Fibroblast of villous mesenchyme (primary cell): ENCODE measurements around the gene PTGER4. TPM values are rescaled to one million over a fixed set of nuclear protein-coding genes. Genes with fewer than 3 reads are reported as not detected.

Source experiments
- DNase-seq: peaks from one replicate; pipeline ENCODE4 v3.0.0-alpha.2; 2010; ENCODE audit warnings: low read depth
- H3K4me3 ChIP-seq: 2 replicates; pipeline ENCODE4 v1.5.1; 2011; ENCODE audit warnings: low read depth, mild to moderate bottlenecking, low read length
- CTCF ChIP-seq: IDR thresholded peaks from 2 replicates; pipeline ENCODE4 v1.5.1; 2012; ENCODE audit warnings: low read depth, mild to moderate bottlenecking, low read length; ENCODE audit not compliant: insufficient read depth
- small RNA-seq: library from RNA; depleted of rRNA; stranded (forward); fragments of <200 nt; gene quantifications from one replicate; pipeline ENCODE3, GENCODE V24; 2012
- total RNA-seq: library from RNA; depleted of rRNA; stranded (reverse); fragments of >200 nt; gene quantifications from 2 replicates; pipeline ENCODE4 v1.2.3, GENCODE V29; 2012

Gene PTGER4
- total RNA-seq, 1 donor = 4.3 TPM

- no peak overlapping the region for H3K4me3 ChIP-seq
- DNase-seq = no peak
- peak; percentile 9 for TF ChIP-seq CTCF
These were observed 54.3 kb downstream of the PTGER4 start for GRCh38 chr5:40733879-40734563.

GRCh38 chr5:40734986-40735385 lies 55.3 kb downstream of the PTGER4 start:
- DNase-seq = peak; percentile 18
- TF ChIP-seq CTCF = no peak
- no peak overlapping the region for H3K4me3 ChIP-seq

GRCh38 chr5:40735609-40736008 lies 55.9 kb downstream of the PTGER4 start:
- H3K4me3 ChIP-seq = no peak overlapping the region
- DNase-seq = no peak
- no peak for TF ChIP-seq CTCF

DNA sequence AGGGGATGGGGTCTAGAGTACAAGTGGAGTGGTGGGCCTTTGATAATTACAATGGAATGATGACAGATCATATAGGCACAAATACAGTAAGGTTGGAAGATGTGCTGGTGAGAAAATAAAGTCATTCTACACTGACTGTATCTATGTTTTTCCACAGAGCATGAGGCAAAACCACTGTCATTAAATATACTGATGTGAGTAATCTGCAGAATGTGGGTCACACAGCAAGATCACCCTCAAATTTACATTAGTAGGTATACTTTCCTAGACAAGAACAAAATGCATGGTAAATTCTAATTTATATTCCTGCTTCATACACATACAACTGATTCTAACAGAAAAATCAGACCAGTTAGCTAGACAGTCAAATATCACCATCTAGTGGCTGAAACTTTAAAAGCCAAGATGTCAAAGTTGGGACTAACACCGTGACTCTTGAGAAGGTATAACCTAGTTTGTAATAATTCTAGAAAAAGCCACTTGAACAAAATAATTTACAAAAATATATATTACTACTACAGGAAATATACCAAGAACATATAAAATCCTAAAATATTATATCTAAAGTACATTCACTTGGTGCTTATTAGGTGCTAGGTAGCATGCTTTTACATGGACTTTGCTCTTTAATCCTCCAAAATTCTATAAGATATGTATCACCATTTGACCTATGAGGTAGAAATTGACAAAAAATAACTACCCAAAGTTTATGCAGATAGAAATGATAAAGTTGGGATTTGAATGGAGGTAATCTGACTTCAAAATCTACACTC lies 56.6 kb downstream of the PTGER4 start:
- peak; percentile 68 for DNase-seq
- H3K4me3 ChIP-seq = no peak overlapping the region
- TF ChIP-seq CTCF = peak; percentile 72

GRCh38 chr5:40738502-40738901 lies 58.8 kb downstream of the PTGER4 start:
- DNase-seq = no peak
- no peak overlapping the region for H3K4me3 ChIP-seq
- no peak for TF ChIP-seq CTCF

Small RNA genes within 50 kb of the gene (small RNA-seq; reads per million reads assigned to genes)
- gene RF00092 = not detected

Other genes with a start within 250 kb of the PTGER4 start
- gene TTC33, start 76.0 kb downstream of the PTGER4 start, total RNA-seq = 12.2 and 18.6 TPM in 2 replicates
- gene PRKAA1, start 118.5 kb downstream of the PTGER4 start, total RNA-seq = 106 and 132 TPM in 2 replicates
- gene RPL37, start 155.3 kb downstream of the PTGER4 start, total RNA-seq = 247 and 971 TPM in 2 replicates
- gene CARD6, start 161.5 kb downstream of the PTGER4 start, total RNA-seq = 8.7 and 11.7 TPM in 2 replicates
- gene C7, start 229.6 kb downstream of the PTGER4 start, total RNA-seq = under 0.01 TPM in 1 of 2 replicates, not detected in the other